Activated CD4-positive, CD25-positive, alpha-beta regulatory T cell treated with anti-CD3 and anti-CD28 coated beads, Interleukin-2, amount 50 U/mL, for 16 hours (primary cell): ENCODE measurements around the gene FSD1.
A peak's percentile ranks its signal among the peaks of the same experiment; 100 is the strongest.
"Not testable (repeated sequence)": the region's sequence is repeated elsewhere in the genome, so short reads cannot be mapped to it uniquely, and the experiment has no call there.

ENCODE experiments used
- DNase-seq: peaks from one replicate; pipeline ENCODE4 v3.0.0-alpha.2; 2020; ENCODE audit warnings: low read depth, low spot score

Gene FSD1

DNA sequence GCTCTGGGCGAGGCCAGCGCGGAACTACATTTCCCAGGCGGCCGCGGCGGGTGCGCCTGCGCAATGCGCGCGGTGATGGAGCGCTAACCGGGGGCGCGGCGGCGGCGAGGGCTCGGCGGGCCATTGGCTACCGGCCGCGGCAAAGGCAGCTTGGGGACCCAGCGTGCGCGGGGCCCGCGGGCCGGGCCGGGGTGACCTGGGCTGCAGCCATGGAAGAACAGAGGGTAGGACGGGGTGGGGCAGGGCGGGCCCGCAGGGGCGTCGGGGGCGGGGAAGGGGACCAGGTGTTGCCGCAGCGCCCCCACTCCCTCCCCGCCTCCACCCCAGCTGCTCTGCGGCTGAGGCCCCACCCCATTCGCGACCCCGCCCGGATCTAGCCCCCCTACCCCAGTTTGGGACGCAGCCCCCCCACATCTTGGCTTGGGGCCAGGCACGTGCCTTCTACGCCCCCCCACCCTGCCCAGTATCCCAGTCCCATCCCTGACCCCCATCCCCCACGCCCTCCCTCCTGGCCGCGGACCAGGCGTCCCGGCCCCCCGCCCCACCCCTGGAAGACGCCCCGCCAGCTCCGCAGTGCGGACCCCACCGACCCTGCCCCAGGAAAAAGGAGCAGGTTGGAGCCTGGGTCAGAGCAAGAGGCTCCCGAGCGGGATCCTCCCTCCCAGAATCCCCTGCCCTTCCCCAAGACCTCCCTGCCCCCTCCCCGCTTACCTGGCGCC is at the start of gene FSD1:
Gene FSD1 (plus strand): TSS at position 61 of the 719 bp plus-strand sequence. CDS start 149 bp downstream, at position 210.
- DNase-seq, result peak; percentile 21

DNA sequence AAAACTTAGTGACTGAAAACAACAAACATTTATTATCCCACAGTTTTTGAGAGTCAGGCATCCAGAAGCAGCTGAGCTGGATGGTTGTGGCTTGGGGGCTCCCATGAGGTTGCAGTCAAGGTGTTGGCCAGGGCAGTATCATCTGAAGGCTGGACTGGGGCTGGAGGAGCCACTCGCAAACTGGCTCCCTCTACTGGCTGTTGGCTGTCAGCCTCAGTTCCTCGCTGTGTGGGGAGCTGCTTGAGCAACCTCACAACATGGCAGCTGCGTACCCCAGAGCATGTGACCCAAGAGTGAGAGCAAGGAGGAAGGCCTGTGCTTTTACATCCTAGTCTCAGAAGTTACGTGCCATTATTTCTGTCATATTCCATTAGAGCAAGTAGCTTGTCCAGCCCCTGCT is 47.8 kb upstream of the FSD1 start:
- no peak for DNase-seq

DNA sequence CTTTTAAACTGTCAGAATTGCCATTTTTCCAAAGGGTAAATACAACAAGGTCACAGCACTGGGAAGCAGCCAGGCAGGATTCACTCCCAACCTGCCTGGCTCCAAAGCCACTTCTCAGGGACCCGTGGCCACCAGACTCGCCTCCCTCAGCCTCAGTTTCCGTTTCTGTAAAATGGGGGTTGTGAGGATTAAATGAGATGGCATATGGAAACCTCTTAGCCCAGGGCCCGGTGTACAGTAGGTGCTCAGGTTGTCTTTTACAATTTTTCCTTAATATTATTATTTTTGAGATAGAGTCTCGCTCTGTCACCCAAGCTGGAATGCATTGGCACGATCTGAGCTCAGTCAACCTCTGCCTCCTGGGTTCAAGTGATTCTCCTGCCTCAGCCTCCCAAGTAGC is 47.4 kb upstream of the FSD1 start:
- DNase-seq, result no peak

DNA sequence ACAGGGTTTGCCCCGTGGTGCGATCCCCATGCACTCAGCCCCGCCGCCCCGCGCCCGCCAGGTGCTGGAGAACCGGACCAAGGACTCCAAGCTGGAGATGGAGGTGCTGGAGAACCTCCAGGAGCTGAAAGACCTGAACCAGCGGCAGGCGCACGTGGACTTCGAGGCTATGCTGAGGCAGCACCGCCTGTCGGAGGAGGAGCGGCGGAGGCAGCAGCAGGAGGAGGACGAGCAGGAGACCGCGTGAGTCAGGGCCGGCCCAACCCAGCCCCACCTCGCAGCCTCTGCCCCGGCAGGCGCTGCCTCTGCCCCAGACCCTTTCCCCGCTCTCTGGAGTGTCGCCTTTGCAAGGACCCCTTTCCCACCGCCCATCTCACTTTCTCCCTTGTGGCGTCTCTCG is 46.2 kb upstream of the FSD1 start:
- DNase-seq, result no peak

DNA sequence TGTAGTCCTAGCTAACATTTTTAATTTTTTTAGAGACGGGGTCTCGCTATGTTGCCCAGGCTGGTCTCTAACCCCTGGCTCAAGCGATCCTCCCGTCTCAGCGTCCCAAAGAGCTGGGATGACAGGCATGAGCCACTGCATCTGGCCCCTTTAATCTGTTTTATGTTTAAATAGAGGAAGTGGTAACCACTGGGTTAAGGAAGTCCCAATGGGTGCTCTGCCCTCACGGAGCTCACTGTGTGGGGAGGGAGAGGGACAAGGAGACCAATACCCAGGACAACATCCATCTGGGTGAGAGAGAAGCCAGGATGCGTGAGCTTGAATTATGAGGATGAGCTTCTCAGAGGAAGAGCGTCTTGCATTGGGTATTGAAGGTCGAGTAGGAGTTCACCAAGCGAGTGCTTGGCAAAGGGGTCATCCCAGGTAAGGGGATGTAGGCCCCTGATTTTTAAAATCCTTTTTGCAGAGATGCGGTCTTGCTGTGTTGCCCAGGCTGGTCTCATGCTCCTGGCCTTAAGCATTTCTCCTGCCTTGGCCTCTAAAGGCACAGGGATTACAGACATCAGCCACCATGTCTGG is 43.7 kb upstream of the FSD1 start:
- DNase-seq, result no peak

DNA sequence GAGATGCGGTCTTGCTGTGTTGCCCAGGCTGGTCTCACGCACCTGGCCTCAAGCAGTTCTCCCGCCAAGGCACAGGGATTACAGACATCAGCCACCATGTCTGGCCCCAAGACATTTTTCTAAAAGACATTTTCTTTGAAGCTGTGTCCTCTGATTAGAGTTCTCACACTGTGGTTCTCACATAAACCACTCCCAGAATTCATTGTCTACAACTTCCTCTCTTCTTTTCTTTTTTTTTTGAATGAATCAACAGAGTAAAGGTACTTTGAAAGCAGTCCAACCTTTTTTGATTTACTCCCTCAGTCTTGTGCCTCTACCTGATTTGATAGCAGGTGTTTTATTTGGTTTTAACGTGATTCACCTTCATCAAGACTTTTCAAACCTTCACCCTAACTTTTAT is 39.6 kb upstream of the FSD1 start:
- DNase-seq, result no peak

DNA sequence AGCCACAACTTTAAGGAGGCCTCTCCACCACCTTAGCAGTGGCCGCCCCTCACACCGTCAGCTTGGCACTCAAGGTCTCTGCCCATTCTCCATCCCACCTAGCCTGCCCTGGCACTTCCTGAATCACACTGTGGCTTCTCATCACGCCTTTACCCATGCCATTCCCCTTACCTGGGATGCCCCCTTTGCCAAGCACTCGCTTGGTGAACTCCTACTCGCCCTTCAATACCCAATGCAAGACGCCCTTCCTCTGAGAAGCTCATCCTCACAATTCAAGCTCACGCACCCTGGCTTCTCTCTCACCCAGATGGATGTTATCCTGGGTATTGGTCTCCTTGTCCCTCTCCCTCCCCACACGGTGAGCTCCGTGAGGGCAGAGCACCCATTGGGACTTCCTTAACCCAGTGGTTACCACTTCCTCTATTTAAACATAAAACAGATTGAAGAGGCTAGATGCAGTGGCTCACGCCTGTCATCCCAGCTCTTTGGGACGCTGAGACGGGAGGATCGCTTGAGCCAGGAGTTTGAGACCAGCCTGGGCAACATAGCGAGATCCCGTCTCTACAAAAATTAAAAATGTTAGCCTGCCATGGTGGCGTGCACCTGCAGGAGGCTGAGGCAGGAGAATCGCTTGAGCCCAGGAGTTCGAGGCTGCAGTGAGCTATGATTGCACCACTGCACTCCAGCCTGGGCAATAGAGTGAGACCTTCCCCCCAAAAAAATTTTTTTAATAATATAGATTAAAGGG is 38.0 kb upstream of the FSD1 start:
- DNase-seq, result no peak

DNA sequence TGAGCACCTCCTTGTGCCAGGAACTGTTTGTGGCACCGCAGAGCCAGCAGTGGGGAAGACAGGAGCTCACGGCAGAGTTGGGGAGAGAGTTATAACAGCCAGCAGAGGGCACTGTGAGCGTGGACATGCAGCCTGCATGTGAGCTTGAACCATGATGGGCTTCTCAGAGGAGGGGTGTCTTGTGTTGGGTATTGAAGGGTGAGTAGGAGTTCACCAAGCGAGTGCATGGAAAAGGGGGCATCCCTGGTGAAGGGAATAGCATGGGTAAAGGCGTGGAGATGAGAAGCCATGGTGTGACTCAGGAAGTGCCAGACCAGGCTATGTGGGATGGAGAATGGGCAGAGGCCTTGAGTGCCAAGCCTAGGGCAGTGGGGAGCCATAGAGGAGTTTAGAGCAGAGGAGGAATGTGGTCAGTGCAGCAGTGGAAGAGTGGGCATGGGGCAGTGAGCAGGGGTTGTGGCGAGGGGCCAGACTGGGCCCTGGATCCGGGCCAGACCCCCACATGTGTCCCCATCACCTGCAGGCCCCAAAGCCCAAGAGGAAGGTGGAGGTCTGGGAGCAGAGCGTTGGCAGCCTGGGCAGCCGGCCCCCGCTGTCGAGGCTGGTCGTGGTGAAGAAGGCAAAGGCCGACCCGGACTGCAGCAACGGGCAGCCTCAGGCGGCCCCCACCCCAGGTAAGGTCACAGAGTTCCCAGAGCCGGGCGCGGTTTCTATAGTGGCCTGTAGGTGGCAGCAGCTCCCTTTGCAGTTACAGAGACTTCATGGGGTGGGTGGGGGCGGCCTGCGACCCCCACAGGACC is 37.1 kb upstream of the FSD1 start:
- DNase-seq, result peak; percentile 37

DNA sequence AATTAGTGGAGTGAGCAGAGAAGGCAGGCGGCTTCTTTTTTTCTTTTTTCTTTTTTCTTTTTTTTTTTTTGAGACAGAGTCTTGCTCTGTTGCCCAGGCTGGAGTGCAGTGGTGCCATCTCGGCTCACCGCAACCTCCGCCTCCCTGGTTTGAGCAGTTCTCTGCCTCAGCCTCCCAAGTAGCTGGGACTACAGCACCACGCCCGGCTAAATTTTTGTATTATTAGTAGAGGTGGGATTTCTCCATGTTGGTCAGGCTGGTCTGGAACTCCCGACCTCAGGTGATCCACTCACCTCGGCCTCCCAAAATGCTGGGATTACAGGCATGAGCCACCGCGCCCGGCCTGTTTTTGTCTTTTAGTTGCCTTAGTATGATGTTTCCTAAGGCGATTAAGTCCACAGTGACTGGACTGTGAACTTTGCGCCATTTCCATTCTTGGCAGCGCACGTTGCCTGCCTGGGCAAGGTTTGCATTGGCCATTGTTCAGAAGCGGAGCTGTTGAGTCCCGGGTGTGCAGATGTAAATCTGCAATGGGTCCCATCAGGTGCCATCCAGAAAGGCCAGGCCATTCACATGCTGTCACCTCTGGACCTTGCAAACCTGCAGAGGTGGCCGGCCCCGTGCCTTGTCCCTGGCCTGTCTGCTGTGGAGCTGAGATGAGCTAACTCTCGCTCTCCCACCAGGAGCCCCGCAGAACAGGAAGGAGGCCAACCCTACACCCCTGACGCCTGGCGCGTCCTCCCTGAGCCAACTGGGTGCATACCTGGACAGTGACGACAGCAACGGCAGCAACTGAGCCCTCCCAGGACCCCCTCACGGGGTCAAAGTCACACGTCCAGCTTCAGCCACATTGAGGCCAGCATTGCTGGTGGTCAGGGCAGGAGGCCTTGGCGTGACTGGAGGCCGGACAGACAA is 36.2 kb upstream of the FSD1 start:
- no peak for DNase-seq

DNA sequence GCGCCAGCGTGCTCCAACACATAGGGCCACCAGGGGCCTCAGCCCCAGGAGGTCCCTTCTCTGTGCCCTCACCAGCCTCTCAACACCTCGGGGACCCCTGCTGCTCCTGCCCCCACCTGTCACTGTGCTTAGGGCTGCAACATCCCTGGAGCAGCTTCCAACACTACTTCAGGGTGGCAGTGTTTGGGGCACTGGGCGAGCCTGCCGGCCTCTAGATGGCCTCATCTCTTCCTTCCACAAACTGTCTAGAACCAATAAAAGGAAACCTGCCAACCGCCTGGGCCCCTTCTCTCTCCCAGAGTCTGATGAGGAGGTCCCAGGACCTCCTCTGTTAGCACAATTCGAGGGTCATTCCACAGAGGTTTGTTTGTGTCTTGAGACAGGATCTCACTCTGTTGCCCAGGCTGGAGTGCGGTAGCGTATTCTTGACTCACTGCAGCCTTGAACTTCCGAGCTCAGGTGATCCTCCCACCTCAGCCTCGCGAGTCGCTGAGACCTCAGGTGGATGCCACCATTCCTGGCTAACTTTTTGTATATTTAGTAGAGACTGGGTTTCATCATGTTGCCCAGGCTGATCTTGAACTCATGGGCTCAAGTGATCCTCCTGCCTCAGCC is 35.5 kb upstream of the FSD1 start:
- no peak for DNase-seq

DNA sequence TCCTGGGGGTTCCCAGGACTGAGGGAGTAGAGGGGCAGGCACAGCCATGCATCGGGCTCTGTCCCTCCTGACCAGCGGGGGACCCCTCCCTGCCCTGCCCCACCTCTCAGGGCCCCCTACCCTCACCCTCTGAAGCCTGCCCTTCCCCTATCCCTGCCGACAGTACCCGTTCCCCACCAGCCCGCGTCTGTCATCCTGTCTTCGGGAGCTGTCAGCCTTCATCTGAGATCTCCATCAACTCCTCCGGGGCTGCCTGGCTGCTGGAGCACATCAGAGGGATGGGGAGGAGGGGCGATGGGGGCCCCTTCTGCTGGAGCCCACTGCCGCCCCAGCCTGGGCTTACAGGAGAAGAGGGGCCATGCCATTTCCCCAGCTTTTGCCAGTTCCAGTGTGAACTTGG is 31.5 kb upstream of the FSD1 start:
- no peak for DNase-seq

DNA sequence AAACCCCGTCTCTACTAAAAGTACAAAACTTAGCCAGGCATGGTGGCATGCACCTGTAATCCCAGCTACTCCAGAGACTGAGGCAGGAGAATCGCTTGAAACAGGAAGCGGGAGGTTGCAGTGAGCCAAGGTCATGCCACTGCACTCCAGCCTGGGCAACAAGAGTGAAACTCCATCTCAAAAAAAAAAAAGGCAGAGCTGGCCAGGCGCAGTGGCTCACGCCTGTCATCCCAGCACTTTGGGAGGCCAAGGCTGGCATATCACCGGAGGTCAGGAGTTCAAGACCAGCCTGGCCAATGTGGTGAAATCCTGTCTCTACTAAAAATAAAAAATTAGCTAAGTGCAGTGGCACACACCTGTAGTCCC is 30.1 kb upstream of the FSD1 start:
- DNase-seq, result not testable (repeated sequence)

DNA sequence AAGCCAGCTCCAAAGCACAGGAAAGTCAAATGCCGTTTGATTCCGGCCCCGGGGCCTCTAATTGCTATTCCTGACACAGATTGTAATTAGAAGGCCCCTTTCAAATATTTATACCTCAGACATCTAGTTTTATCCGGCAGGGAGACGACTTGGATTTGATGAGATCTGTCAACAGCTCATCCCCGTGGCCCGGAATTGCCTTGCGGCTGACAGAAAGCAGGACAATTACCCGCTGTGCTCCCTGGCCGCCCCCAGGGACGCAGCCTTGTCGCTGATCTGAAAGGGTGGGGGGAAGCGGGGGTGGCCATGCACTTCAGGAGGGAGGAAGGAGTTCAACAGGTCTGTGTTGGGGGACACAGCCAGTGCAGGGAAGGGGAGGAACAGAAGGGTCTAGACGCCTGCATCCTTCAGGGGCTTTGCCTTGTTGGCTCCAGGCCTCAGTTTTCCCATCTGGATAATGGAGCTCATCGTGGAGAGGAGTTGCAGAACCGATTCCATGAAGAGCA is 27.2 kb upstream of the FSD1 start:
- no peak for DNase-seq

DNA sequence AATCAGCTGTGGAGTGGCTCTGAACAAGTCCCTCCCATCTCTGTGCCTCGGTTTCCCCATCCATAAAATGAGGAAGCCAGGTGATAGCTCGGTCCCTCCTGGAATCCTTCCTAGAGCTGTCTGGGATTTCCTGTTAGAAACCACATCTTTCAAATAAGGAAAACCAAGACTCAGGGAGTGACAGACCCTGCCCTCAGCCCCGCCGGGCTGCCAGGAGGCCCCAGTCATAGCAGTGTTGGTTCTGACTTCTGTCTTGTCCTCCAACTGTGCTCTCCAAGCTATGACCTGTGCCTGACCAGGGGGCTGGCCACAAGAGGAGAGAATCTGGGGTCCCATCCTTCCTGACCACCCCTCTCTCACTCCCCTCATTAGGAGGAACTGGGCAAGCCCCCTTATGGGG is 26.4 kb upstream of the FSD1 start:
- no peak for DNase-seq

DNA sequence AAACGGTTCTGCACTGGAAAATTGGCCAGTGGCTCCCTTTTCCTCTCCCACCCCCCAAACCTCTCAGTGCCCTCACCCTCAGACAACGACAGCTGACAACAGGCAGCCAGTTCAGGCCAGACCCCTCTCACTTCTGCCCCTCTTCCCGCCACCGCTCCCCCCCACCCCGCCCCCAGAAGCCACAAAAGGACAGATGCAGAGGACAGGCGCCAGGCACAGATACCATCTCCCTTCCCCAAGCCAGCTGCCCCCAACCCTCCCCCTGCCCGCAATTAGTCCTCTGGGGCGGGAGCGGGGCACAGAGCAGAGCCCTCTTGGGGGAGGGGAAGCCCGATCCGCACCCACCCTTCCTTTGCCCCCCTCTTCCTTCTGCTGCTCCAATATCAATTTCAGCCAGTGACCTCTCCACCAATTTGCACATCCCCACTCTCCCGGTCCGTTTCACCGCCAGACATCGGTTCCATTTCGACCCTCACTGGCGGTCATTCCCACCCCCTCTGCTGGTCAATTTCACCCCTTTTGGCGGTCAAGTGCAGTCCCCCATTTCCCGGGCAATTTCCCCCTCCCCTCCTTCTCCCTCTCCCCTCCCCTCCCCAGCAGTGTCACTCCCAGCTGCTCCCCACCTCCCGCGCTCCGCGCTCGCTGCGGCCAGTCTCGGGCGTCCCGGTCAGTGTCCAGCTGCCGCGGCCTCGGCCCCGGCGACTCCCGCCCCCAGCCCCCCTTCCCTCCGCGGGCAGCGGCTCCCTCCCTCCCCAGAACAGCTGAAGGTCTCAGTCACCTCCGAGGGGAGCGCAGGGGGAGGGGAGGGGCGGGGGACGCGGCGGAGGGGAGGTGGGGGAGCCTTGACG is 25.8 kb upstream of the FSD1 start, which contains the start of gene SHD:
Gene SHD (plus strand): TSS at position 848 of the 848 bp plus-strand sequence. CDS start 798 bp downstream, outside the sequence.
- no peak for DNase-seq

DNA sequence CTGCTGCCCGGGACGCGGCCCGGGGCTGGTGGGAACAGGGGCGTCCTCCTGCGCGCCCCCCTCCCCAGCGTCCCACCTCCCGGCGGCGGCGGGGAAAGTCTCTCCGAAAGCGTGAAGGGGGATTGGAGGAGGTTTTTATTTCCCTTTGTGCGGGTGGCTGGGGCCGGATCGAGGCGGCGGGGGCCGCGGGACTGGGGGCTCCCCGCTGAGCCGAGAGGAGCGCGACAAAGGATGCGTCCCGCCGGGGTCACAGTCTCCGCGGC is 25.2 kb upstream of the FSD1 start:
- DNase-seq, result no peak

DNA sequence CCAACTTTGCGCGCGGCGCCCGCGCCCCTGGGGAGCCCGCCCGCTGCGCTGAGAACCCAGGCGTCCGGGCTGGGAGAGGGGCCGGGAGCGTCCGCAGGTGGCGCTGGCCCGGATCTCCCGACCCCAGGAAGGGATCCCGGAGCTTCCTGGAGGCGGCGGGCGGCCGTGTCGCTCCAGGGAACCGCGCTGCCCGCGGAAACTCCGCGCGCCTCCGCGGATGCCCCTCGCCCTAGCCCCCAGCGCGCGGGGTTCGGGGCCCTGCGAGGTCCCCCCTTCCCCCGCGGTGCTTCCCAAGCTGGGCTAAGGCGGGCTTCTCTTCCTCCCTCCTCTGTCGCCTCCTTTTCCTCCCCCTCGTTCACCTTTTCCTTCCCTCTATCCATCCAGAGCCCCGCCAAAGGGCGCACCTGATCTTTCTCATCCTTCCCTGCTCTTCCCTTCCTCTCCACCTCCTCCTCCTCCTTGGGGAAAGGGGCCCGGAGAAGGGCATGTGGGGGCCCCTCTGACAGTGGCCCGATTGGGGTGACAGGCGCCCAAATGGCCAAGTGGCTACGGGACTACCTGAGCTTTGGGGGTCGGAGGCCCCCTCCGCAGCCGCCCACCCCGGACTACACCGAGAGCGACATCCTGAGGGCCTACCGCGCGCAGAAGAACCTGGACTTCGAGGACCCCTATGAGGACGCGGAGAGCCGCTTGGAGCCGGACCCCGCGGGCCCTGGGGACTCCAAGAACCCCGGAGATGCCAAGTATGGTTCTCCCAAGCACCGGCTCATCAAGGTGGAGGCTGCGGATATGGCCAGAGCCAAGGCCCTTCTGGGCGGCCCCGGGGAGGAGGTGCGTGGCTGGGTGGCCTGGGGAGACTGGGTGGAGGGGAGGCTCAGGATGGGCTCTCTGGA is 24.6 kb upstream of the FSD1 start:
- DNase-seq, result no peak

DNA sequence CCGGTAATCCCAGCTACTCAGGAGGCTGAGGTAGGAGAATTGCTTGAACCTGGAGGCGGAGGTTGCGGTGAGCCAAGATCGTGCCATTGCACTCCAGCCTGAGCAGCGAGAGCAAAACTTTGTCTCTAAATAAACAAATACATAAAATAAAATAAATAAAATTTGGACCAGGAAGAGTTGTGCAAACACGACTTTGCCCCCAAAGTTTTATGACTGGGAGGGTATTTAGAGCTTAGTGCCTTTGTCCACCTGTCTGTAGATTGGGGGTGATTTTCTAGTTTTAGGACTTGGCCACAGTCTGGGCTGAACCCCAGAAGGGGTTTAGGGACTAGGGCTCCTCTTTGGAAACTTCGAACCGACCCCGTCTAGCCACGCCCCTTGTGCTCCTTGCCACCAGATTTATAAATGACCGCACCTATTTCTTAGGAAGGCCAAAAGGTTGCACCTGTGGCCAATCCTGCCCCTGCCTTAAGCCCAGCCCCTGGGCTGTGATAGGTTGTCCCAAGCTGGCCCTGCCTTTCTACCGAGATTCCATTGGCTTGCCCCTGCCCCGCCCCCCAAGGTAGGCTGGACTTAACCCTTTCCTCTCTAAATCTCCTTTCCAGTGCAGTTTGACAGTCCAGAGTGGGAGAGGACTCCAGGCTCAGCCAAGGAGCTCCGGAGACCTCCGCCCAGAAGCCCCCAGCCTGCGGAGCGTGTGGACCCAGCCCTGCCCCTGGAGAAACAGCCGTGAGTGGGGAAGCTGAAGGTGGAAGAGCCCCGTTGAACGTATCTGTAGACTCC is 20.0 kb upstream of the FSD1 start:
- DNase-seq, result no peak
